ENCODE data around the gene MPPED1.

The MPPED1 gene

GRCh38 chr22:43531651-43532050, 119.8 kb downstream of the MPPED1 start:
- POLR2A ChIA-PET, result no interaction called here
- CTCF ChIA-PET, result no interaction called here
- no peak for DNase-seq (ENCODE audit: low read depth, low spot score)
- no peak overlapping the region for H3K4me3 ChIP-seq (ENCODE audit: low read depth, low read length)
- TF ChIP-seq CTCF (IDR thresholded peaks at IDR 0.05; ENCODE audit: insufficient read depth, low read length, missing control alignments), result no peak

GRCh38 chr22:43532301-43533155, 120.7 kb downstream of the MPPED1 start:
- CTCF ChIA-PET, result no interaction called here
- no peak for TF ChIP-seq CTCF (IDR thresholded peaks at IDR 0.05; ENCODE audit: insufficient read depth, low read length, missing control alignments)
- DNase-seq (ENCODE audit: low read depth, low spot score), result no peak
- POLR2A ChIA-PET, result interaction anchor here (0.6 kb wide), 1 partner anchor 99 kb away, joined by 3 read pairs; no protein-coding TSS in a partner anchor
- H3K4me3 ChIP-seq (ENCODE audit: low read depth, low read length), result no peak overlapping the region

DNA sequence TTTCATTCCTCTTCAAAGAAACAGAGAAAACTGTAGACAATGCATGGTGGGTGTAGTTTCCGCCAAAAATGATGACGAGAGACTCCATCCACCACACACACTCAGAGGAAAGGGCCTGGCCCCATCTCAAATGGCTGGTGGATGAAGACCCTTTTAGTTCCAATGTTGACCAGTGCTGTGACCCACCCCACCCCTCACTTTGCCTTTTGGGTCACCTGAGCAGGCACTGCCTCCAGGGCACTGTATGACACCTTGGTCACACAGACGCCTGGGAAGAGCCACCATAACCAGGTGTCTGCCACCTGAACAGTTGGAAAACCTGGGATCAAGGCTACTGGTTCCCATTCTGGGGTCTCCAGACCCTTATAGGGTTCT, 121.3 kb downstream of the MPPED1 start:
- no peak for TF ChIP-seq CTCF (IDR thresholded peaks at IDR 0.05; ENCODE audit: insufficient read depth, low read length, missing control alignments)
- no peak for DNase-seq (ENCODE audit: low read depth, low spot score)
- CTCF ChIA-PET, result no interaction called here
- H3K4me3 ChIP-seq (ENCODE audit: low read depth, low read length), result no peak overlapping the region
- POLR2A ChIA-PET, result no interaction called here

- TF ChIP-seq CTCF (IDR thresholded peaks at IDR 0.05; ENCODE audit: insufficient read depth, low read length, missing control alignments), result no peak
- ChIA-PET POLR2A (no interaction called here), CTCF (no interaction called here)
- H3K4me3 ChIP-seq (ENCODE audit: low read depth, low read length), result no peak overlapping the region
- DNase-seq (ENCODE audit: low read depth, low spot score), result no peak
These were observed 122.0 kb downstream of the MPPED1 start for GRCh38 chr22:43533656-43534428.

DNA sequence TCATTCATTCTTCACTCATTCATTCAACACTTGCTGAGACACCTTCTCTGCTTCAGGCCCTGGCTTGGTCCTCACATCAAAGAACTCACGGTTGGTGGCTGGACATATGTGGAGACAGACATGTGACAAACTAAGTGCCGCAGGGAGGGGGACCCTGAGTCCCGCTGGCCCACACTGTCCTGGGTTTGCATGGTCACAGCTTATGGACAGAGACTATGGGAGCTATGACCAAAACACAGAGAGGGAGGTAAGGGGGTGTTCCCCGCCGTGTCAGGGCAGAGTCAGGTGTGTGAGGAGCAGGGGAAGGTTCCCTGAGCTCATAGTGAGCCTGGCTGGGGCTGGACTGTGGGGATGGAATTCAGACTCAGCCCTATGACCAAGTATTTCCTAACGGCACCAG, 123.1 kb downstream of the MPPED1 start:
- CTCF ChIA-PET, result no interaction called here
- H3K4me3 ChIP-seq (ENCODE audit: low read depth, low read length), result no peak overlapping the region
- DNase-seq (ENCODE audit: low read depth, low spot score), result no peak
- POLR2A ChIA-PET, result no interaction called here
- TF ChIP-seq CTCF (IDR thresholded peaks at IDR 0.05; ENCODE audit: insufficient read depth, low read length, missing control alignments), result no peak

- TF ChIP-seq CTCF (IDR thresholded peaks at IDR 0.05; ENCODE audit: insufficient read depth, low read length, missing control alignments), result no peak
- ChIA-PET CTCF (no interaction called here), POLR2A (no interaction called here)
- no peak overlapping the region for H3K4me3 ChIP-seq (ENCODE audit: low read depth, low read length)
- DNase-seq (ENCODE audit: low read depth, low spot score), result no peak
These were observed 123.5 kb downstream of the MPPED1 start for GRCh38 chr22:43535336-43535735.
